ENCODE measurements around the gene GBA3.

GBA3 gene

GRCh38 chr4:22778547-22779163 lies 85.9 kb downstream of the GBA3 start:
- DNase-seq (ENCODE audit: low read depth in 2 of 3, low spot score in 2 of 3): no peak

GRCh38 chr4:22780317-22780716 lies 87.6 kb downstream of the GBA3 start:
- no peak for DNase-seq (ENCODE audit: low read depth in 2 of 3, low spot score in 2 of 3)

GRCh38 chr4:22780797-22781196 lies 88.1 kb downstream of the GBA3 start:
- DNase-seq (ENCODE audit: low read depth in 2 of 3, low spot score in 2 of 3): no peak

GRCh38 chr4:22787753-22788375 lies 95.1 kb downstream of the GBA3 start:
- DNase-seq (ENCODE audit: low read depth in 2 of 3, low spot score in 2 of 3): no peak

- no peak for DNase-seq (ENCODE audit: low read depth in 2 of 3, low spot score in 2 of 3)
Measured at GRCh38 chr4:22790631-22791030, 97.9 kb downstream of the GBA3 start.

- DNase-seq (ENCODE audit: low read depth in 2 of 3, low spot score in 2 of 3): no peak
Measured at GRCh38 chr4:22794732-22795131, 102.0 kb downstream of the GBA3 start.

GRCh38 chr4:22801391-22801790 lies 108.7 kb downstream of the GBA3 start:
- DNase-seq (ENCODE audit: low read depth in 2 of 3, low spot score in 2 of 3): no peak

- DNase-seq (ENCODE audit: low read depth in 2 of 3, low spot score in 2 of 3): no peak
Measured at GRCh38 chr4:22802876-22803275, 110.1 kb downstream of the GBA3 start.

GRCh38 chr4:22803512-22803911 lies 110.8 kb downstream of the GBA3 start:
- no peak for DNase-seq (ENCODE audit: low read depth in 2 of 3, low spot score in 2 of 3)

- DNase-seq (ENCODE audit: low read depth in 2 of 3, low spot score in 2 of 3): no peak
Measured at GRCh38 chr4:22814906-22815305, 122.2 kb downstream of the GBA3 start.

GRCh38 chr4:22824091-22824490 lies 131.4 kb downstream of the GBA3 start:
- DNase-seq (ENCODE audit: low read depth in 2 of 3, low spot score in 2 of 3): no peak

- DNase-seq (ENCODE audit: low read depth in 2 of 3, low spot score in 2 of 3): no peak
Measured at GRCh38 chr4:22842360-22843018, 149.8 kb downstream of the GBA3 start.

- DNase-seq (ENCODE audit: low read depth in 2 of 3, low spot score in 2 of 3): no peak
Measured at GRCh38 chr4:22848332-22848731, 155.6 kb downstream of the GBA3 start.

- DNase-seq (ENCODE audit: low read depth in 2 of 3, low spot score in 2 of 3): no peak
Measured at GRCh38 chr4:22850055-22850454, 157.3 kb downstream of the GBA3 start.

GRCh38 chr4:22850630-22851029 lies 157.9 kb downstream of the GBA3 start:
- DNase-seq (ENCODE audit: low read depth in 2 of 3, low spot score in 2 of 3): no peak

GRCh38 chr4:22857411-22857810 lies 164.7 kb downstream of the GBA3 start:
- DNase-seq (ENCODE audit: low read depth in 2 of 3, low spot score in 2 of 3): no peak

- DNase-seq (ENCODE audit: low read depth in 2 of 3, low spot score in 2 of 3): no peak
Measured at GRCh38 chr4:22859318-22859717, 166.6 kb downstream of the GBA3 start.

All from activated CD8-positive, alpha-beta memory T cell treated with anti-CD3 and anti-CD28 coated beads for 48 hours (primary cell).